Calu3 (cell line): ENCODE results near the gene EID3. TPM values are rescaled to one million over a fixed set of nuclear protein-coding genes. Genes with fewer than 3 reads are reported as not detected.

ENCODE experiments used
- BruUV-seq: library from RNA; stranded (reverse); fragments of 400-500 nt; replicated peaks from 2 replicates; lab custom pipeline; 2021; lab: Mats Ljungman, UMichigan
- CTCF ChIA-PET: fragments of 300-600 bp; sonication (Branson Sonifier 250); formaldehyde crosslinking; loops from one replicate; lab custom pipeline; 2022; ENCODE audit warnings: antibody characterized with exemption; lab: Charles Lee
- DNase-seq: peaks from one replicate; pipeline ENCODE4 v3.0.0; 2022
- H3K27ac Mint-ChIP-seq: one replicate; pipeline ENCODE4 v1.8.0; 2022; ENCODE audit warnings: mixed read lengths; ENCODE audit not compliant: unreplicated experiment
- H3K27me3 Mint-ChIP-seq: one replicate; pipeline ENCODE4 v1.8.0; 2022; ENCODE audit warnings: mixed read lengths; ENCODE audit not compliant: unreplicated experiment
- H3K36me3 Mint-ChIP-seq: one replicate; pipeline ENCODE4 v1.8.0; 2022; ENCODE audit warnings: mild to moderate bottlenecking, moderate library complexity, mixed read lengths; ENCODE audit not compliant: insufficient read depth, unreplicated experiment
- H3K4me1 Mint-ChIP-seq: one replicate; pipeline ENCODE4 v1.8.0; 2022; ENCODE audit warnings: mild to moderate bottlenecking, low read depth, mixed read lengths; ENCODE audit not compliant: unreplicated experiment
- H3K4me3 Mint-ChIP-seq: one replicate; pipeline ENCODE4 v1.8.0; 2022; ENCODE audit warnings: mild to moderate bottlenecking, low read depth, moderate library complexity, mixed read lengths; ENCODE audit not compliant: unreplicated experiment
- H3K9me3 Mint-ChIP-seq: one replicate; pipeline ENCODE4 v1.8.0; 2022; ENCODE audit warnings: low read depth, mixed read lengths; ENCODE audit not compliant: unreplicated experiment
- CTCF ChIP-seq: fragments of 200-600 bp; IDR thresholded peaks from one replicate; pipeline ENCODE4 v1.8.0; 2022; ENCODE audit warnings: antibody characterized with exemption; ENCODE audit not compliant: unreplicated experiment
- intact Hi-C: fragments of 100-400 bp; cut with micrococcal nuclease; formaldehyde crosslinking; loops from one replicate; pipeline ENCODE4 v1.10.0; 2022; ENCODE audit not compliant: unreplicated experiment
- total RNA-seq: library from RNA; stranded (reverse); gene quantifications from 2 replicates; pipeline ENCODE4 v1.2.3, GENCODE V29; 2022

The EID3 gene
- total RNA-seq, 1 experiment from 2014 or later: 5.5 TPM

GRCh38 chr12:104333692-104334255 is 30.2 kb downstream of the EID3 start:
- intact Hi-C loops: no loop called here
- Mint-ChIP-seq H3K27me3 (no peaks in the 10 kb centered on the region), H3K27ac (no peak overlapping the region), H3K36me3 (peaks cover 81% of the 10 kb centered on the region), H3K4me1 (no peaks in the 10 kb centered on the region), H3K4me3 (no peak overlapping the region), H3K9me3 (no peaks in the 10 kb centered on the region)
- CTCF ChIA-PET: interaction anchor here (0.6 to 1.1 kb wide), 2 partner anchors 10 to 34 kb away, joined by 3 to 6 read pairs; no protein-coding TSS in a partner anchor
- no peak for DNase-seq
- no peak for TF ChIP-seq CTCF
- BruUV-seq: no TSS peak

GRCh38 chr12:104334581-104334980 is 31.0 kb downstream of the EID3 start:
- CTCF ChIA-PET: interaction anchor here (1.1 kb wide), 1 partner anchor 35 kb away, joined by 6 read pairs; no protein-coding TSS in a partner anchor

GRCh38 chr12:104336115-104336514 is 32.6 kb downstream of the EID3 start:
- intact Hi-C loops: no loop called here
- Mint-ChIP-seq H3K4me1 (peaks cover 9% of the 10 kb centered on the region), H3K9me3 (no peaks in the 10 kb centered on the region), H3K27ac (no peak overlapping the region), H3K36me3 (peaks cover 87% of the 10 kb centered on the region), H3K27me3 (no peaks in the 10 kb centered on the region), H3K4me3 (no peak overlapping the region)
- CTCF ChIA-PET: interaction anchor here (0.8 kb wide), 1 partner anchor 117 kb away, joined by 4 read pairs; no protein-coding TSS in a partner anchor
- TF ChIP-seq CTCF: no peak
- no peak for DNase-seq
- BruUV-seq: no TSS peak

More at GRCh38 chr12:104334581-104334980, 31.0 kb downstream of the EID3 start:
- Mint-ChIP-seq H3K4me3 (no peak overlapping the region), H3K27ac (no peak overlapping the region), H3K9me3 (no peaks in the 10 kb centered on the region), H3K4me1 (no peaks in the 10 kb centered on the region), H3K27me3 (no peaks in the 10 kb centered on the region), H3K36me3 (peaks cover 84% of the 10 kb centered on the region)
- no peak for TF ChIP-seq CTCF
- no TSS peak for BruUV-seq
- no peak for DNase-seq
- intact Hi-C loops: no loop called here

- no peak overlapping the region for H3K4me3 Mint-ChIP-seq
- no peak overlapping the region for H3K27ac Mint-ChIP-seq
- no peak for TF ChIP-seq CTCF
- no peak for DNase-seq
- peaks cover 89% of the 10 kb centered on the region for H3K36me3 Mint-ChIP-seq
- no peaks in the 10 kb centered on the region for H3K9me3 Mint-ChIP-seq
- H3K4me1 Mint-ChIP-seq: peaks cover 9% of the 10 kb centered on the region
- CTCF ChIA-PET: interaction anchor here (0.6 to 1.9 kb wide), 4 partner anchors 30 to 1560 kb away, joined by 3 to 6 read pairs (median 4); partner anchors contain the start of gene TXNRD1
- BruUV-seq: no TSS peak
- intact Hi-C loops: no loop called here
- H3K27me3 Mint-ChIP-seq: no peaks in the 10 kb centered on the region
These were observed 33.6 kb downstream of the EID3 start for GRCh38 chr12:104337030-104337558.
